Endothelial cell (in vitro differentiated cells): ENCODE results near the gene CX3CL1. TPM values are rescaled to one million over a fixed set of nuclear protein-coding genes. Genes with fewer than 3 reads are reported as not detected.

ENCODE experiments used
- DNase-seq: peaks from one replicate; pipeline ENCODE4 v3.0.0; 2021; ENCODE audit warnings: low spot score
- H3K27ac Mint-ChIP-seq: one replicate; pipeline ENCODE4 v1.8.0; 2021; ENCODE audit warnings: mixed read lengths, inconsistent platforms; ENCODE audit not compliant: unreplicated experiment
- H3K27me3 Mint-ChIP-seq: one replicate; pipeline ENCODE4 v1.8.0; 2021; ENCODE audit warnings: mild to moderate bottlenecking, moderate library complexity, mixed read lengths, inconsistent platforms; ENCODE audit not compliant: unreplicated experiment
- H3K36me3 Mint-ChIP-seq: one replicate; pipeline ENCODE4 v1.8.0; 2021; ENCODE audit warnings: mild to moderate bottlenecking, low read depth, mixed read lengths, inconsistent platforms; ENCODE audit not compliant: unreplicated experiment
- H3K4me1 Mint-ChIP-seq: one replicate; pipeline ENCODE4 v1.8.0; 2021; ENCODE audit warnings: mild to moderate bottlenecking, mixed read lengths, inconsistent platforms; ENCODE audit not compliant: unreplicated experiment
- H3K4me3 Mint-ChIP-seq: one replicate; pipeline ENCODE4 v1.8.0; 2021; ENCODE audit warnings: mild to moderate bottlenecking, mixed read lengths, inconsistent platforms; ENCODE audit not compliant: unreplicated experiment
- H3K9me3 Mint-ChIP-seq: one replicate; pipeline ENCODE4 v1.8.0; 2021; ENCODE audit warnings: mixed read lengths, inconsistent platforms; ENCODE audit not compliant: unreplicated experiment
- total RNA-seq: library from RNA; stranded (reverse); fragmentation: NEBNext Ultra II Directional; extraction: Animal tissue kit (Norgen Biotek cat#: 25700); gene quantifications from one replicate; pipeline ENCODE4 v1.2.1, GENCODE V29; 2021; ENCODE audit not compliant: unreplicated experiment
- TF ChIP-seq, protein P1 (sequence below): fragments of 200-600 bp; sonication (generic); IDR thresholded peaks from one replicate; pipeline ENCODE4 v1.5.0; 2021; ENCODE audit warnings: antibody characterized with exemption; ENCODE audit not compliant: unreplicated experiment

Gene CX3CL1
- total RNA-seq, 1 donor from 2014 or later: 9.2 TPM

DNA sequence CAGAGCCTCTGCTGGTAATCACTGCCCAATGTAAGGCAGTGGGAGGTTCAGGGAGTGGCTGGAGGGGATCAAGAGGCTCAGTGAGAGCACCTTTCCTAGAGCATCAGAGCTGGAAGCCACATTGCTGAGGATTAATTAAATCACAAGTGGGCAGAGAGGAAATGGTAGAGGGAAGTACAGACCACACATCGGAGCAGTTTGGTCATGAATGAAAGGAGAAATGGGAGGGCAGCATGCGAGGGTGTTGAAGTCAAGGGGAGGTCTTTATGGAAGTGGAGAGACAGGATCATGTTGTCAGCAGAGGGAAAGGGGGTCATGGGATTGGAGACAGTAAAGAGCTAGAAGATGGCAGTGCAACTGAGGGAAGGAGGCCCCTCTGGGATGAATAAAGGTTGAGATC lies 34.6 kb downstream of the CX3CL1 start:
- DNase-seq: no peak
- peaks cover 18% of the 10 kb centered on the region for H3K4me1 Mint-ChIP-seq
- H3K9me3 Mint-ChIP-seq: no peaks in the 10 kb centered on the region
- peaks cover 11% of the 10 kb centered on the region for H3K27me3 Mint-ChIP-seq
- no peak overlapping the region for H3K4me3 Mint-ChIP-seq
- TF ChIP-seq, protein P1, sequence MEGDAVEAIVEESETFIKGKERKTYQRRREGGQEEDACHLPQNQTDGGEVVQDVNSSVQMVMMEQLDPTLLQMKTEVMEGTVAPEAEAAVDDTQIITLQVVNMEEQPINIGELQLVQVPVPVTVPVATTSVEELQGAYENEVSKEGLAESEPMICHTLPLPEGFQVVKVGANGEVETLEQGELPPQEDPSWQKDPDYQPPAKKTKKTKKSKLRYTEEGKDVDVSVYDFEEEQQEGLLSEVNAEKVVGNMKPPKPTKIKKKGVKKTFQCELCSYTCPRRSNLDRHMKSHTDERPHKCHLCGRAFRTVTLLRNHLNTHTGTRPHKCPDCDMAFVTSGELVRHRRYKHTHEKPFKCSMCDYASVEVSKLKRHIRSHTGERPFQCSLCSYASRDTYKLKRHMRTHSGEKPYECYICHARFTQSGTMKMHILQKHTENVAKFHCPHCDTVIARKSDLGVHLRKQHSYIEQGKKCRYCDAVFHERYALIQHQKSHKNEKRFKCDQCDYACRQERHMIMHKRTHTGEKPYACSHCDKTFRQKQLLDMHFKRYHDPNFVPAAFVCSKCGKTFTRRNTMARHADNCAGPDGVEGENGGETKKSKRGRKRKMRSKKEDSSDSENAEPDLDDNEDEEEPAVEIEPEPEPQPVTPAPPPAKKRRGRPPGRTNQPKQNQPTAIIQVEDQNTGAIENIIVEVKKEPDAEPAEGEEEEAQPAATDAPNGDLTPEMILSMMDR: no peak
- no peaks in the 10 kb centered on the region for H3K36me3 Mint-ChIP-seq
- no peak overlapping the region for H3K27ac Mint-ChIP-seq

DNA sequence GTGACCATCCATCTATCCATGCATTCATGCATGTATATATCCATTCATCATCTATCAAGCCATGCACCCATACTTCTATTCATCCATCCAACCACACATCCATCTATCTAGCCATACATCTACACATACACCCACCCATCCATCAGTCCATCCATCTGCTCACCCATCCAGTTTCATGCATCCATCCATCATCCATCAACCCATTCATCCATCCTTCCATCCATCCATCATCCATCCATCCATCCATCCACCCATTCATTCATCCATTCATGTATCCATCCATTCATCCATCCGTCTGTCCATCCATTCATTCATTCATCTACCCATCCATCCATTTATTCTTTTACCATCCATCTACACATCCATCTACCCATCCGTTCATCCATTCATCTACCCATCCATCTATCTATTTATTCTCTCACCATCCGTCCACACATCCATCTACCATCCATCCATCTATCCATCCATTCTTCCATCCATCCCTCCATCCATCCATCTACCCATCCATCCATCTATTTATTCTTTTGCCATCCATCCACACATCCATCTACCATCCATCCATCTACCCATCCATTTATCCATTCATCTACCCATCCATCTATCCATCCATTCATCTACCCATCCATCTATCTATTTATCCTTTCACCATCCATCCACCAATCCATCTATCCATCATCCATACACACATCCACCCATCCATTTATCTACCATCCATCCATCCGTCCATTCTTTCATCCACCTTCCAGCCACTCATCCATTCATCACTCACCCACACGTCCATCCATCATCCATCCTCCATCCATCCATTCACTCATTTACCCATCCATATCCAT lies 35.4 kb downstream of the CX3CL1 start:
- TF ChIP-seq, protein P1: no peak
- no peak overlapping the region for H3K4me3 Mint-ChIP-seq
- peaks cover 18% of the 10 kb centered on the region for H3K4me1 Mint-ChIP-seq
- H3K27ac Mint-ChIP-seq: no peak overlapping the region
- H3K9me3 Mint-ChIP-seq: no peaks in the 10 kb centered on the region
- H3K27me3 Mint-ChIP-seq: peaks cover 11% of the 10 kb centered on the region
- no peak for DNase-seq
- no peaks in the 10 kb centered on the region for H3K36me3 Mint-ChIP-seq

DNA sequence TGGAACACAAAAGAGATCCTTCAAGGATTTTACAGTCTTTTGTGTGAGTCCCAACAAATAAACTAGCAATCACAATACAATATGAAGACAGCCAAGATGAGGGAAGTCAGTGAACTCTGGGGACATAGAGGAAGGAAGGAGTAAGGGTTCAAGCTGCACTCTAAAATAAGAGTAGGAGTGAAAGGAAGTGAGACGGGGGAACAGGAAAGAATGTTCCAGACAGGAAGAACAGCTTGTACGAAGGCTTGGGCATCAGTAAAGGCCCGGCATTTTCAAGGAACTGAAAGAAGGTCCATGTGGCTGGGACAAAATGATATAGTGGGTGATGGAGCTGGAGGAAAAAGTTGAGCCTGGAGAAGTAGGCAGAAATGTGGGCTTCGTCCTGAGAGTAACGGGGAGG lies 36.8 kb downstream of the CX3CL1 start:
- Mint-ChIP-seq H3K27ac (peak overlapping the region; percentile 19), H3K27me3 (peaks cover 10% of the 10 kb centered on the region), H3K4me1 (peaks cover 18% of the 10 kb centered on the region), H3K9me3 (no peaks in the 10 kb centered on the region), H3K4me3 (no peak overlapping the region), H3K36me3 (no peaks in the 10 kb centered on the region)
- DNase-seq: no peak
- TF ChIP-seq, protein P1: no peak

DNA sequence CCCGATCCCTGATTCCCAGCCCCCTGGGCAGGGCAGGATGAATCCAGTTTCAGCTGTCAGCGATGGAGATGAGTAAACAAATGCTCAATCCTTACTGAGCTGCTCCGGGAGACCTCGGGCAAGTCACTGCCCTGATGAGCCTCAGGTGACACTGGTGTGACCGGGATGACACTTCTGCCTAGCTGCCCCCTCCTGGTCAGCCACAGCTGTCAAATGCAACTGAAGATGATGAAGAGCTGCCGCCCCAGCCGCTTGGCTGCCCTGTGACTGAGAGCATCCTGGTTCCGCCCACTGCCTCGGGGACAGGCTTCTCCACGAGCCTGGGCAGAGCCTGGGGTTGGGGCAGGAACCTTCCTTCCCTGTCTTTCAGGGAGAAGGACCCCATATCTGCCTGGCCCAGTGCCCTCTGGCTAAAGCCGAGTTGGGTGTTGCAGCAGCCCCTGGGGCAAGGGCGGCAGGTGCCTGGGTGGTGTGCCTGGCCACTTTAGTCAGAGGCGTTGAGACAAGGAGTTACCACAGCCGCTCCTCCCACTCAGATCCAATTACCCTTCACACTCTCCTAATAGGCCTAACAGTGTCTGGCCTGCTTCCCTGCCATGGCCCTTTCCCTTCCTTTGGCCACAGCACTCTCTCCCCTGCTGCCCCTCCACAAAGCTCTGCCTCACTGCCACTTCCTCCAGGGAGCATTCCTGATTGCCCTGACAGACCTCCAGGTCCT lies 37.7 kb downstream of the CX3CL1 start:
- no peak for DNase-seq
- no peak overlapping the region for H3K27ac Mint-ChIP-seq

More for the DNA sequence above, 37.7 kb downstream of the CX3CL1 start:
- no peaks in the 10 kb centered on the region for H3K9me3 Mint-ChIP-seq
- H3K4me3 Mint-ChIP-seq: no peak overlapping the region
- peaks cover 20% of the 10 kb centered on the region for H3K4me1 Mint-ChIP-seq
- no peaks in the 10 kb centered on the region for H3K36me3 Mint-ChIP-seq
- H3K27me3 Mint-ChIP-seq: peaks cover 11% of the 10 kb centered on the region
- TF ChIP-seq, protein P1: no peak
